Gastrocnemius medialis (tissue), 4 donors: Measurements from ENCODE around the gene SCN2B.

Experiments
- POLR2A ChIP-seq, 2 donors: fragments of 450-650 bp; IDR thresholded peaks; one replicate each; pipeline ENCODE4 v1.6.1; 2017; ENCODE audit warnings: antibody characterized with exemption in 2 of 2, mild to moderate bottlenecking in 2 of 2, moderate library complexity in 2 of 2
- TF ChIP-seq, protein P1 (sequence below), 5 experiments: fragments of 450-650 bp in 3 of 5; fragments of 200-600 bp in 2 of 5; sonication (generic) in 2 of 5; IDR thresholded peaks in 4 of 5; conservative IDR thresholded peaks in 1 of 5; 1 replicate in 4 of 5; 2 replicates in 1 of 5; pipeline ENCODE4 v1.5.1; 2016 to 2019; ENCODE audit warnings: antibody characterized with exemption in 5 of 5, mild to moderate bottlenecking in 3 of 5, moderate library complexity in 3 of 5

DNA sequence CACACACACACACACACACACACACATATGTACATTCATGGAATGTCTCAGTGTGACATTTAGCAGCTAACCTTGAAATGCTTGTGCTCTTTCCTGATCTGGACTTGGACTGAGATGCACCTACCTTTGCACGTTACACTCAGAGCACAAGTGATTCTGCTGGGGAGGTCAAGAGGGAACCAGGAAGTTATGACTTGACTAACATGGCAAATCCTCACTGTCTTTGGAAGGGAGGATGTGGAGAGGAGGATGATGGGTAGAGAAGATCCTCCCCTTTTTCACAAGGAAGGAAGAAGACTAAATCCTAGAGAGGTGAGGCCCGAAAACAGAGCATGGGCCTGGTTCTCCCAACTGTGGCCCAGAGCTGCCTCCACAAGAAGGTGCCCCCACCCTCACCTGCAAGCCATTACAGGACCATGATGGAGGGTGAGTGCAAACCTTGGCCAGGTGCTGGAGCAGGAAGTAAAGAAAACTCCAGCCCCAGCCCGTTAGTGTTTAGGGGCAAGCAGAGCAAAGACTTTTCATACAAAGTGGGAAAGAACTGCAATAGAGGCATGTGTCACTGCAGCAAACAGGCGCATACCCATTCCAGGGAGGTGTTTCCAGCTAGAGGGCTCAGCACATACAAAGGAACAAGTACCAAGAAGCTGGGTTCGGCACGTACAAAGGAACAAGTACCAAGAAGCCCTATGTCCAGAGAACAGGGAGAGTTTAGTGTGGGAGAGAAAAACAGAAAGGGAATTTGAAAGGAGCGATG, 50.2 kb downstream of the SCN2B start:
- TF ChIP-seq, protein P1, sequence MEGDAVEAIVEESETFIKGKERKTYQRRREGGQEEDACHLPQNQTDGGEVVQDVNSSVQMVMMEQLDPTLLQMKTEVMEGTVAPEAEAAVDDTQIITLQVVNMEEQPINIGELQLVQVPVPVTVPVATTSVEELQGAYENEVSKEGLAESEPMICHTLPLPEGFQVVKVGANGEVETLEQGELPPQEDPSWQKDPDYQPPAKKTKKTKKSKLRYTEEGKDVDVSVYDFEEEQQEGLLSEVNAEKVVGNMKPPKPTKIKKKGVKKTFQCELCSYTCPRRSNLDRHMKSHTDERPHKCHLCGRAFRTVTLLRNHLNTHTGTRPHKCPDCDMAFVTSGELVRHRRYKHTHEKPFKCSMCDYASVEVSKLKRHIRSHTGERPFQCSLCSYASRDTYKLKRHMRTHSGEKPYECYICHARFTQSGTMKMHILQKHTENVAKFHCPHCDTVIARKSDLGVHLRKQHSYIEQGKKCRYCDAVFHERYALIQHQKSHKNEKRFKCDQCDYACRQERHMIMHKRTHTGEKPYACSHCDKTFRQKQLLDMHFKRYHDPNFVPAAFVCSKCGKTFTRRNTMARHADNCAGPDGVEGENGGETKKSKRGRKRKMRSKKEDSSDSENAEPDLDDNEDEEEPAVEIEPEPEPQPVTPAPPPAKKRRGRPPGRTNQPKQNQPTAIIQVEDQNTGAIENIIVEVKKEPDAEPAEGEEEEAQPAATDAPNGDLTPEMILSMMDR (IDR thresholded peaks at IDR 0.05 in 4 of 5, conservative IDR thresholded peaks at IDR 0.05 in 1 of 5): no peak
- TF ChIP-seq POLR2A (IDR thresholded peaks at IDR 0.05): no peak
